ENCODE data around the gene MZT2B. TPM values are rescaled to one million over a fixed set of nuclear protein-coding genes. Genes with fewer than 3 reads are reported as not detected.
"Not testable (repeated sequence)": the region's sequence is repeated elsewhere in the genome, so short reads cannot be mapped to it uniquely, and the experiment has no call there.

MZT2B gene
- total and polyA plus RNA-seq, 9 of the 15 experiments (the other 6 are each of a cell fraction or from before 2014, with no cell fraction given): 5.1 to 435 (median 102) TPM

- FAIRE-seq; H3K4me2 ChIP-seq (ENCODE audit: insufficient read depth, low read length); H2AFZ ChIP-seq (ENCODE audit: low read depth, low read length); H3K9me3 ChIP-seq (replicated peaks; ENCODE audit: control insufficient read depth, insufficient read depth, low read depth, low read length); POLR2A ChIA-PET; CTCF ChIA-PET (ENCODE audit: low intra/inter-chr PET ratio); H4K20me1 ChIP-seq (replicated peaks; ENCODE audit: control insufficient read depth, insufficient read depth, low read length); BruUV-seq (replicated peaks); H3K36me3 ChIP-seq (ENCODE audit: control insufficient read depth, insufficient read depth, low read length); H3K27ac ChIP-seq (ENCODE audit: extremely low read depth, low read depth, low read length); H3K9me1 ChIP-seq (ENCODE audit: control insufficient read depth, insufficient read depth, low read length); H3K4me3 ChIP-seq; in situ Hi-C loops (cut with MboI); intact Hi-C loops (cut with micrococcal nuclease); DNase-seq (ENCODE audit: extremely low read depth in 1 of 4, low spot score in 3 of 4); H3K79me2 ChIP-seq (ENCODE audit: control insufficient read depth, insufficient read depth, low read length); H3K9ac ChIP-seq (ENCODE audit: insufficient read depth in 1 of 2, low read depth in 2 of 2, low read length in 2 of 2); H3K27me3 ChIP-seq (ENCODE audit: control insufficient read depth in 2 of 2, insufficient read depth in 2 of 2, low read length in 2 of 2); ATAC-seq: not testable (repeated sequence)
- peaks cover 0 to 18% of the 10 kb centered on the region in 2 experiments; a peak in 2 of 5 replicates for H3K4me1 ChIP-seq (replicated peaks in 1 of 2; ENCODE audit: control insufficient read depth in 2 of 2, insufficient read depth in 2 of 2, low read length in 2 of 2)
- 84% methylated on average over 3 of the region's 6 CpGs for WGBS (ENCODE audit: insufficient coverage, low coverage, missing lambda C conversion rate)
These were observed 41.1 kb upstream of the MZT2B start for GRCh38 chr2:130141002-130141401.

DNA sequence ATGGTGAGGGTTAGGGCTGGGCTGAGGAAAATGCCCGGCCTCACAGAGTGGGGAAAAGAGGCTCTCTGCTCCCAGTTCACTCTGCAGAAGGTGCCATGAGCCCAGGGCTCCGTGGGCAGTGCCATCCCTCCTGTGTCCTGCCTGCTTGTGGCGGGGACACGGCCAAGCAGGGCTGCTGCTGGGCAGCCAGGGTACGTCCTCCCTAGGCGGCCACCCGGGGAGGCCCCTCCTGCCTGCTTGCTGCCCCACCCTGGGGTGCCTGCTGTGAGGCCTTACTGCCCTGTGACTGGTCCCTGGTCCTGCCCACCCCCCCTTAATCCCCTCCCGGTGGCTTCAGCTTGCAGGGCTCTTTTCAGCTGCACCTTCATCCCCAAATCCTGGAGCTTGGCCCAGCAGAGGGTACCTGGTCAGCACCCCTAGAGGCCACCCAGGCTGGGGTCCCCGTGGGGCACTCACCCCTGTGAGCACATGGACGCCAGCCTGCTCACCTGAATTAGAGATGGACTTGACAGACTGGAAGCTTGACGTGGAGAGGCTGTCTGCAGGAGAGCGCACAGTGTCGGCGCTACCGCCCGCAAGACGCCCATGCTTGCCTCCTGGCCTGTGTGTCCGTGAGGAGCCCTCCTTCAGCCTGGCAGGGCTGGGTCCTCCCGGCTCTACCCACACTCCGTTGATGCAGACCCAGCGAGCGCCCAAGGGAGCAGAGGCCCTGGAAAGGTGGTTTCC is 40.3 kb upstream of the MZT2B start:
- POLR2A ChIA-PET; intact Hi-C loops (cut with micrococcal nuclease); H4K20me1 ChIP-seq (replicated peaks; ENCODE audit: control insufficient read depth, insufficient read depth, low read length); H2AFZ ChIP-seq (ENCODE audit: low read depth, low read length); H3K36me3 ChIP-seq (ENCODE audit: control insufficient read depth, insufficient read depth, low read length); ATAC-seq; FAIRE-seq; BruUV-seq (replicated peaks); H3K9me3 ChIP-seq (replicated peaks; ENCODE audit: control insufficient read depth, insufficient read depth, low read depth, low read length); in situ Hi-C loops (cut with MboI); H3K27me3 ChIP-seq (ENCODE audit: control insufficient read depth in 2 of 2, insufficient read depth in 2 of 2, low read length in 2 of 2); H3K9ac ChIP-seq (ENCODE audit: insufficient read depth in 1 of 2, low read depth in 2 of 2, low read length in 2 of 2); H3K4me3 ChIP-seq; DNase-seq (ENCODE audit: extremely low read depth in 1 of 4, low spot score in 3 of 4); CTCF ChIA-PET (ENCODE audit: low intra/inter-chr PET ratio); H3K4me2 ChIP-seq (ENCODE audit: insufficient read depth, low read length); H3K79me2 ChIP-seq (ENCODE audit: control insufficient read depth, insufficient read depth, low read length); H3K9me1 ChIP-seq (ENCODE audit: control insufficient read depth, insufficient read depth, low read length); H3K27ac ChIP-seq (ENCODE audit: extremely low read depth, low read depth, low read length): not testable (repeated sequence)
- H3K4me1 ChIP-seq (replicated peaks in 1 of 2; ENCODE audit: control insufficient read depth in 2 of 2, insufficient read depth in 2 of 2, low read length in 2 of 2): peaks cover 0 to 14% of the 10 kb centered on the region in 2 experiments; a peak in 2 of 5 replicates
- whole genome bisulfite sequencing (ENCODE audit: insufficient coverage, low coverage, missing lambda C conversion rate): 46% methylated on average over 8 of the region's 22 CpGs

All from K562 (cell line).